ENCODE results near the gene AXIN2. TPM values are rescaled to one million over a fixed set of nuclear protein-coding genes. Genes with fewer than 3 reads are reported as not detected.

Gene AXIN2
- 2.7 and 3.6 TPM in 2 replicates for total RNA-seq

GRCh38 chr17:65561452-65562205 lies at the start of gene AXIN2:
AXIN2 (minus strand) TSS chr17:65561648; CDS start chr17:65558620, 3,028 bp downstream.
- peak; percentile 63 for DNase-seq (ENCODE audit: low read depth, low spot score)

GRCh38 chr17:65609749-65610148 lies 48.3 kb upstream of the AXIN2 start:
- no peak for DNase-seq (ENCODE audit: low read depth, low spot score)

DNA sequence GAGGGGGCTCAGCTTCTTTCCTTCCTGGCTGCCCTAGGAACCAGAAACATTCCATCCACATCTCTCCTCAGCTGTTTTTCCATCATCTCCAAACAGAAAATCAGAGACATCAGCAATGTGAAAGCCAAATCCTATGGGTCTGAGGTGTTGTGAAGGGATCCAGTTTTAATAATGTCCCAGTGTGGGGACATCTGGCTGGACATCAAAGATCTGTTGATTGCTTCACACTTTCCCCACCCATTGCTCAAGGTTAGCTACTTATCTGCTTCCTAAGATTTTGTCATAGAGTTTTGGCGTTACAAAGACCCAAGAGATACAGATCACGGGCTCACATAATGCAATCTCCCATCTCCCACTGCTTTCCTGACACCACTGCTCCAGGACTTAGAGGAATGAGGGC lies 47.8 kb upstream of the AXIN2 start:
- no peak for DNase-seq (ENCODE audit: low read depth, low spot score)

DNA sequence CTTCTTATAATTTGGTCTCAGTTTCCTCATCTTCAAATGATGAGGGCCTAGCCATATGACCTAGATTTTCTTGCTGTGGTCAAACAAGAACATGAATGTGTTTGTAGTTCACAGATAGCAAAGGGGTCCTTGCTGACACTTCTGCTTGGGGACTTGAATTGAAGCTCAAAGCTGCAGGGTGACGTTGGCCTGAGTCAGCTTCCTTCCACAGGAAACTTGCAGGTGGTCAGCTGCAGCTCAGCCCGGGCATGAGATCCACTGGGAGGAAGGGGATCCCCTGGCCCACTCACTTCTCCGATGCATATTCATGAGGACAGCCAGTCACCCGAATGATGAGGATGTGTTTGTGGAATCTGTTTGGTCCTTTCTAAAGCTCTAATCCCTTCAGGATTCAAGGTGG lies 42.6 kb upstream of the AXIN2 start:
- peak; percentile 36 for DNase-seq (ENCODE audit: low read depth, low spot score)

DNA sequence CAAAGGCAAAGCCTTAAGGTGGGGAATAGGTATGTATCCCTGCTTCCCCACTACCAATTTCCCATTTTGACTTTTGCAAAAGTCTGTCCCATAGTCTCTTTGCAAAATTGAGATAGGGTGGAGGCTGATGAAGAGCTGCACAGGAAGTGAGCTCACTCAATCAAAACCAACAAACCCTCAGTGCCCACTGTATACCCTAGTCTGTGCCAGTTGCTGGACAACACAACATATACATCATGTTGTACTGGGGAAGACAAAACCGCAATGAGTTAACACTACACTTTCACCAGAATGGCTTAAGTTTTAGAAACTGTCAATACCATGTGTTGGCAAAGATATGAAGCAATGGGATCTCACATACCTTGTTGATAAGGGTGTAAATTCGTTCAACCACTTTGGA lies 40.4 kb upstream of the AXIN2 start:
- no peak for DNase-seq (ENCODE audit: low read depth, low spot score)

- no peak for DNase-seq (ENCODE audit: low read depth, low spot score)
Measured at GRCh38 chr17:65601145-65601544, 39.7 kb upstream of the AXIN2 start.

DNA sequence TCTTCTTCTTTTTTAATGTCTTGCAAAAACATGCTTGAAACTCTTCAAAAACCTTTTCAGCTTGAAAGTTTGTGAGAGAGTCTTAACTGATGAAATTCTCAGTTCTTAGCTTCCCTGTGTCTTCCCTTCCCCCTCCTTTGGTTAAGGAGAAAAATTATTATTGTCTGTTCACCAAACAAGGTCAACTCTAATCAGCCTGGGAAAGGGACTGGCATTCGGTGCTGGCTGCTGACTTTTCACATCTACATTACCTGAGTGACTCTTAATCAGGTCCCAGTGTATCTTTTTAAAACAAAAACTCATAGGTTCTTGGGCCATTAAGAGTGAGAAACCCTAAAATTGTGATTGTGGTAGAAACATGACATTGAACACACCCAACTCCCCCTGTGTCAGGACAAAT lies 39.1 kb upstream of the AXIN2 start:
- no peak for DNase-seq (ENCODE audit: low read depth, low spot score)

DNA sequence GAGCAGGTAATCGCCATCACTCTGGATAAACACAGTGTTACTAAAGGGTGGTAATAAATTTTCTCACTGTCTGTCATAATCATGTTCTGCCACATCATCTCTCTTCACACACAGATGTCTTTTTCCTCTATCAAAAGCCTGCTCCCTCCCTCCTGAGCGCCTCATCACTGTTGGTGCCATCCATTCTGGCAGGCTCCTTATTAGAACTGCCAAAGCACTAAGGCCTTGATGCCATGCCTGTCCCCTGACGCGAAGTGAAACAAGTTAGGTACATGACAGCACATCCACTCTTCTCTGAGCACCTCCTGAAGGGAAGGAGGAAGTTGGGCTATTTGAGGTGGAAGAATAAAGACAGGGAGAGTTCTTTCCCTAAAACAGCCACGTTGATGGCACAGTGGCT lies 38.2 kb upstream of the AXIN2 start:
- no peak for DNase-seq (ENCODE audit: low read depth, low spot score)

DNA sequence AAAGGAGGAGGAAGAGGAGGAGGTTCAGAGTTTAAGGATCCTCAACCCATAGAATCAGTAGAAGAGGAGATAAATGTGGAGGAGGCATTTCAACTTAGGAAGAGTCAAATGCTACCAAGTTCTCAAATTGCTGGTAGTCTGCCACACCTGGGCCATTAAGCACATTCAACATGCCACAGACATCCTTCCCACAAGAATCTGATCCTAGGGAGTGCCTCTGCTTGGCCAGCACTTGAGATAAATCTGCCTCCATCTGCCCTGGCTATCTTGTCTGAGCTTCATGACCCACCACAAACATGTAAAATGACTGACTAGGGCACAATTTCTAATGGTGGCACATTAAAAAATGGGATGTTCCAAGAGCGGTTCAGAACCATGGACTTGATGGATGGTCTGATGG lies 37.3 kb upstream of the AXIN2 start:
- no peak for DNase-seq (ENCODE audit: low read depth, low spot score)

DNA sequence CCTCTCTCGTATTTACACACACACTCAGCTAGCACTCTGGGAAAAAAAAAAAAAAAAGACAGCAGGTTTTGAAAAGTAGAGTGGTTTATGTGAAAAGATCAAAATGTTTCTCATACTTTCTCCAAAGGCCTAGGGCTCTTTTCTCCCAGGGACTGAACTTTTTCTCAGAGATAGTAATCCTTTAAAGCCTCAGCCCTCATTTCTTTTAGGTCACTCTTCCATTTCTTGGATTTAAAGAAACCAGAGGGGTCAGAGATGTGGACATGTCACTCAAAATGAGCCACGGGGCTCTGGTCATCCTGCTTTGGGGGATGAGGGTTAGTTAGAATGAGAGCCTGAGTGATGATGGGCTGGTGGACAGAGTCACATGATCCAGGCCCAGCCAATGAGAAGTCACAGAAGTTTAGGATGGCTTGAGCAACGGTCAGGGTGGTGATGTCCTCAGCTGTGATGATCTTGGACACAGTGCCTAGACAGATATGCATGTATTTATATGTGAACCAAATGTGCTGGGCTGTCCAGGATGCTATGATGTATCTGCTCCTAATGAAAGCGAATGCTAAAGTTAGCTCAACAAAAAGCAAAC lies 33.7 kb upstream of the AXIN2 start:
- DNase-seq (ENCODE audit: low read depth, low spot score): no peak

DNA sequence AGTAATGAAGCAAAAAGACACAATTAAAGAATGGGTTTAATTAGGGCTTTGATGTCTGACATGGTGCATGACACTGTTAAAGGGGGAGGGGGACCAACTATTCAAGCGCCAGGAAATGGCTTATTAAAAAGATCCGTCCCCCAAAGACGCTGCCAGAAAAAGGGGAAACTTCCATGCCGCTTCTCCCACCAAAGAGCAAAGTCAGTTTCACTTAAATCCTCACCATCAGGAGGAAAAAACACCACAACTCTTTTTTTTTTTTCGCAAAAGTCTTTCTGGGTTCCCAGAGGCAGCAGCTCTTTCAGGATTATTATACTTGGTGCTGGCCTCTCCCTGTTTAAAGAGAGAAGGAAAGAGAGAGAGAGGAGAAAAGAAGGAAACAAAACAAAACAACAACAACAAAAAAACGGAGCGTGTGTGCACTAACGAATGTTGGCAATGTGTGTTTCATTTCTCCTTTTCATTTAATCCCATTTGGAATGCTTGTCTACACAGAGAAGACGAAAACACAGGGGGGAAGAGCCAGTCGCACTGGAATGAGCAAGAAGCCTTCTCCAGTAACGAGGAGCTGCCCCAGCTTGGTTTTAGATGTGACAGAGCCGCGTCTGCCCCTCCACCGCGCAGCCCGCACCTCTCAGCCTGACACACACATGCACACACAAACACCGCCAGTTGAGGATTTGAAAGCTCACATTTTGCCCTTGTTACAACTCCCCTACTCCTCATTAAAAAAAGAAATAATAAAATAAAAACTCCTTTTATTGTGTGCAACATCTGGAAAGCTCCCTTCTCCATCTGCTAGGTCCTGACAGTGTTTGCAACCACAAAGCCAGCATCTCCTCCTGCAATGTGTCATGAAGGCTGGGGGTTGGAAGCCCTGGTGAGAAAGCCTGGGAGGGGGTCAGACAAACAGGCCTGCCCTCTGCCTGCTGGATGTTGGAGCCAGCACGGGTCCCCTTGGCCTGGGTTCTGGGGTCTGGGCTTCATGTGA lies 32.7 kb upstream of the AXIN2 start:
- no peak for DNase-seq (ENCODE audit: low read depth, low spot score)

DNA sequence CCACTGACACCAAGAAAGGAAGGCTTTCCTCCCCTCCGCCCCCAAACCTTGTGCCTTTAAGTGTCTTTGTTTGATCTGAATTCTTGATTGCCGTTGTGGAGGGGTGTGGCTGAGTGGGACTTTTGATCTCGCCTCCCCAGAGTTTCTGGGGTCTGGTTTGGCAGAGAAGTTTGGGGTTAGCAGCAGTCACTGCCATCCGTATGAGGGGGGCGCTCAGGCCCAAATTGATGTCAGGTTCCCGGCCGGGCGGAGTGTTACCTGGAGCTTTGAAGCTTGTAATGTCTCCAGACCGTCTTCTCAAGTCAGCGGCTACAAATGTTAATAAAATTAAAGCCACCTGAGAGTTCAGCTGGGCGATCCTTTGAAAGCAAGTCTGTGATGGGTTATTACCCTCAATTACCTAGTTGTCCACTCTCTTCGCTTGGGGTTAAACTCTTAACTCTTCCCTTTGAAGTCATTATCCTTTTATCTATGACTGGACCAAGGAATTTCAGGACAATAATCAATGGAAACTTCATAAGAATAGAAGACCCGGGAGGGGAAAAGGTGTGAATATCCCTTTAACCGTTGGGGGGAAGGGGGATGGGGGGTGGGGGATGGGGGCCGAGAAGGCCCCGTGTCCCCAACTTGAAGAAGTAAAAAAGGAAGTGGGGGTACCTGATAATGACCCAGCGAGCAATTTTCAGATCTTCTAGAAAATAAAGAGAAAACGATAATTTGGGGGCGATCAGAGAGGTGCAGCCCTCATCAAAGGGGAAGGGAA lies 31.8 kb upstream of the AXIN2 start:
- DNase-seq (ENCODE audit: low read depth, low spot score): no peak

DNA sequence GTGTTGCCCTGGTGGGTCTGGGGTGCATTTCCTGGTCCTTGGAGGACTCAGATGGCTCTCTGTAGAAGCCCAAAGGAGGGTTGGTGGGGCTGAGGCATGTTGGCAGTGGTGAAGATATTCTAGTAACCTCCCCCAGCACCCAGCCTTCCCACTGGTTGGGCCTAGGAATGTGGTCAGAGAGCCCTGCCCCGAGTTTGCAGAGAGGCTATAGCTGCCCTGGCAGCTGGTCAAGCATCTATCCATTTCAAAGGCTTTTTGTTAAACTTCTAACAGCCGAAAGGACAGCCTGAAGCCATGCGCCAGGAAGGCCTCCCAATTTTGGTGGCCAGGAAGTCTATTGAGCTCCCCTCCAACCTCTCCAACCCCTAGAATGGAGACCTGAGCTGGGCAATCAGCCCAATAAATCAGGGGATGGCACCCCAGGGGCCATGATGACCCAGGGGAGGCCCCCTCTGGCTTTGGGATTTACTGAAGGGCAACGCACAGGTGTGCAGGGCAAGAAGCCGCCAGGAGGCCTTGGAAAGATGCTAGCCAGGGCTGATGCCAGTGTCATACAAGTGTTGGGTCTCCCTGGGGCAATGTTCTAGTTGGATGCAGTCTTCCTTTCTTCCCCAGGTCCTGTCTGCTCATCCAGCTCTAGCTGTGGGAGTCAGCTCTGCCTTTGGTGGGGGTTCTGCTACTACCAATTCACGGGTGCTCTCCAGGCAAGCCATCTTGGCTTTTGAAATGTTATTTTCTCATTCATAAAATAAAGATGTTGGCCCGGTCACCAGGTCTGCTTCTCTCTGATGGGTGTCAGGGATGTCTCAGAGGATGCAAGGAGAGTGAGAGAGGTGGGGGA lies 30.9 kb upstream of the AXIN2 start:
- DNase-seq (ENCODE audit: low read depth, low spot score): no peak

DNA sequence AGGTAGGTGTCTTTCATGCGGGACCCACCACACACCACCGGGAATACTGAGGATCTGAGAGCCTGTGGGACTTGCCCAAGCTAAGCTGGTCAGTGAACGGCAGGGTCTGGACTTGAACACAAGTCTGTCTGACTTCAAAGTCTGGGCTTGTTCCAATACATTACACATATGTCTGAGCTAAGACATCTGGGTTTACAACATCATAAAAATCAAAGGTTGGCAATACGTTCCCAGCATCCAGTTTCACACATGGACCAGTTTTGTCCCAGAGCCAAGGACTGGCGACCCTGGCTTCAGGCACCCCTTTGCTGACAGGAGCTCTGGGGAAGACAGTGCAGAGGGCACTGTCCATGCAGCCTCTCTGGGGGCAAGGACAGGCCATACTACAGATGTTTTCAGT lies 27.9 kb upstream of the AXIN2 start:
- DNase-seq (ENCODE audit: low read depth, low spot score): no peak

GRCh38 chr17:65588181-65588808 lies 26.8 kb upstream of the AXIN2 start:
- no peak for DNase-seq (ENCODE audit: low read depth, low spot score)

GRCh38 chr17:65587534-65588180 lies 26.2 kb upstream of the AXIN2 start:
- DNase-seq (ENCODE audit: low read depth, low spot score): no peak

DNA sequence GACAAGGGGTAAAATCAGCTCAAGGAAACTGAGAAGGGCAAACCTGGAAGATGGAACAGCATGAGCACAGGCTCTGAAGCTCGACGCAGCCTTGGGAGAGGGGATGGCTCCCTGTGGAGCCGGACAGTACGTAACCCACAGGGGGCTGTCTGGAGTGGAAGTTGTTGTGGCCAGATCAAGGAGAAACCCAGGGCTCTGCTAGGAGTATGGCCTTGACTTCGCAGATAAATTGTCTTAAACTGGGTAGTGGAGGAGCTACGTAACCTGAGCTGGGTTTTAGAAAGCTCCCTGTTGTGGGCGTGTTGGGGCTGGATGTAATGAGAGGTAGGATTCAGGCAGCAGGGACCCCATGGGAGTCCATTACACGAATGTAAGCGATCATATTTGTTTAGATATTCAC lies 25.5 kb upstream of the AXIN2 start:
- DNase-seq (ENCODE audit: low read depth, low spot score): no peak

DNA sequence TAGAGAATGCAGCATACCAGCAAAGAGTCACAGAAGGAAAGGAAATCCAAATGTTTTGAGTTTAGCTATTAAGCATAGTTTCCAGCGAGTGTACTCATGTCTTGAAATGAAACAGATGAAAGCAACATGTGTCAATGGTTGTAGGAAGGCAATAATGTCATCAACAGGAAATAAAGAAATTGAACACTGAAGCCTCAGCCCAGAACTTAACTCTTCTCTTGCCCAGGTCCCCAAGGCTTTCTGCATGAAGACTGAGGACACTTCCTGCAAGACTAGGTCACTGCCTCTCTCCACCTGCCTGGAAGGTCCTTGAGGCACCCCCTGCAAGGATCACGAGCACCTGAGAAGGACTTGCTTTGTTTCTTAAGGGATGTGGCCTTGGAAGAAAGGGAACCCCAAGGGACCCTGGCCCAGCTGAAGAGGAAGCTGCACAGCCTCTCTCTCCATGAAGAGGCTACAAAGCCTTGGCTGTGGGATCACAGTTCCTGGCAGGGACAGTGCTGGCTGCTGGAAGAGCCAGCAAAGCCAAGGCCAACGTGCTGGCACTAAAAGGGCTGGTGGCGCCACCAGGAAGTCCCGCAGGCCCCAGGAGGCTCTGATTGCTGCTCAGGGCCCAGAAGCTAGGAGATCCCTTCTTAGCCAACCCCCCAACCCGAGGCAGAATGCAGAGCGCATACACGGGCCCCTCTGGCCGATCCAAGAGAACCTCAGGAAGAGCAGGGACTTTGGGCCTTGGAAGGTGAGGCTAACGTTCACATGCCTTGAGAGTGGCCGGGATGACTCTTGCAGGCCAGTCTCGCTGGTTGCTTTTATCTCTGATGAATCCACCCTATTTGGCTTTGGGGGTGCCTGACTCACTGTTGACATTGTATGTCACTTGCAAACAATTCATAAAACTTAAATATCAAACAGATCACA lies 23.4 kb upstream of the AXIN2 start:
- DNase-seq (ENCODE audit: low read depth, low spot score): no peak

Data from pulmonary artery endothelial cell (primary cell).